ENCODE results near the gene MFRP. TPM values are rescaled to one million over a fixed set of nuclear protein-coding genes. Genes with fewer than 3 reads are reported as not detected.

MFRP gene
- total RNA-seq, 1 experiment from 2014 or later, result not detected

GRCh38 chr11:119371067-119371601, 24.6 kb upstream of the MFRP start (continued):
- TF ChIP-seq, protein P1, sequence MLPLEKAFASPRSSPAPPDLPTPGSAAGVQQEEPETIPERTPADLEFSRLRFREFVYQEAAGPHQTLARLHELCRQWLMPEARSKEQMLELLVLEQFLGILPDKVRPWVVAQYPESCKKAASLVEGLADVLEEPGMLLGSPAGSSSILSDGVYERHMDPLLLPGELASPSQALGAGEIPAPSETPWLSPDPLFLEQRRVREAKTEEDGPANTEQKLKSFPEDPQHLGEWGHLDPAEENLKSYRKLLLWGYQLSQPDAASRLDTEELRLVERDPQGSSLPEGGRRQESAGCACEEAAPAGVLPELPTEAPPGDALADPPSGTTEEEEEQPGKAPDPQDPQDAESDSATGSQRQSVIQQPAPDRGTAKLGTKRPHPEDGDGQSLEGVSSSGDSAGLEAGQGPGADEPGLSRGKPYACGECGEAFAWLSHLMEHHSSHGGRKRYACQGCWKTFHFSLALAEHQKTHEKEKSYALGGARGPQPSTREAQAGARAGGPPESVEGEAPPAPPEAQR (CRISPR knock-in tag; IDR thresholded peaks at IDR 0.05), result no peak
- TF ChIP-seq ZNF671 (CRISPR knock-in tag; IDR thresholded peaks at IDR 0.05) (no peak), TCF7 (CRISPR knock-in tag; IDR thresholded peaks at IDR 0.05; ENCODE audit: low read depth) (no peak), SOX15 (CRISPR knock-in tag; IDR thresholded peaks at IDR 0.05) (no peak), NR3C1 (CRISPR knock-in tag; conservative IDR thresholded peaks at IDR 0.05; ENCODE audit: low read depth) (no peak), ERG (CRISPR knock-in tag; IDR thresholded peaks at IDR 0.05) (no peak), PREB (CRISPR knock-in tag; IDR thresholded peaks at IDR 0.05; ENCODE audit: borderline replicate concordance) (no peak), NFE2L1 (CRISPR knock-in tag; IDR thresholded peaks at IDR 0.05) (no peak), MYBL2 (CRISPR knock-in tag; IDR thresholded peaks at IDR 0.05) (no peak), AR (CRISPR knock-in tag; IDR thresholded peaks at IDR 0.05) (no peak)
- TF ChIP-seq, protein P2, sequence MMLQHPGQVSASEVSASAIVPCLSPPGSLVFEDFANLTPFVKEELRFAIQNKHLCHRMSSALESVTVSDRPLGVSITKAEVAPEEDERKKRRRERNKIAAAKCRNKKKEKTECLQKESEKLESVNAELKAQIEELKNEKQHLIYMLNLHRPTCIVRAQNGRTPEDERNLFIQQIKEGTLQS (CRISPR knock-in tag; conservative IDR thresholded peaks at IDR 0.05), result no peak

- TF ChIP-seq SOX15 (CRISPR knock-in tag; IDR thresholded peaks at IDR 0.05), result no peak
- no peak for TF ChIP-seq FOXP1 (CRISPR knock-in tag; IDR thresholded peaks at IDR 0.05; ENCODE audit: borderline replicate concordance)
- TF ChIP-seq, protein P3, sequence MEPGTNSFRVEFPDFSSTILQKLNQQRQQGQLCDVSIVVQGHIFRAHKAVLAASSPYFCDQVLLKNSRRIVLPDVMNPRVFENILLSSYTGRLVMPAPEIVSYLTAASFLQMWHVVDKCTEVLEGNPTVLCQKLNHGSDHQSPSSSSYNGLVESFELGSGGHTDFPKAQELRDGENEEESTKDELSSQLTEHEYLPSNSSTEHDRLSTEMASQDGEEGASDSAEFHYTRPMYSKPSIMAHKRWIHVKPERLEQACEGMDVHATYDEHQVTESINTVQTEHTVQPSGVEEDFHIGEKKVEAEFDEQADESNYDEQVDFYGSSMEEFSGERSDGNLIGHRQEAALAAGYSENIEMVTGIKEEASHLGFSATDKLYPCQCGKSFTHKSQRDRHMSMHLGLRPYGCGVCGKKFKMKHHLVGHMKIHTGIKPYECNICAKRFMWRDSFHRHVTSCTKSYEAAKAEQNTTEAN (CRISPR knock-in tag; IDR thresholded peaks at IDR 0.05), result no peak
- no peak for TF ChIP-seq EMX1 (CRISPR knock-in tag; IDR thresholded peaks at IDR 0.05)
- TF ChIP-seq ESRRA (CRISPR knock-in tag; IDR thresholded peaks at IDR 0.05; ENCODE audit: borderline replicate concordance), result no peak
- no peak for TF ChIP-seq NR3C1 (CRISPR knock-in tag; conservative IDR thresholded peaks at IDR 0.05; ENCODE audit: low read depth)
- TF ChIP-seq USF1 (CRISPR knock-in tag; IDR thresholded peaks at IDR 0.05), result no peak
- TF ChIP-seq TEAD4 (CRISPR knock-in tag; IDR thresholded peaks at IDR 0.05), result no peak
- no peak for TF ChIP-seq PRRX2 (CRISPR knock-in tag; IDR thresholded peaks at IDR 0.05)
- TF ChIP-seq ZNF138 (CRISPR knock-in tag; conservative IDR thresholded peaks at IDR 0.05), result no peak
- no peak for TF ChIP-seq HMGA2 (CRISPR knock-in tag; IDR thresholded peaks at IDR 0.05)
- TF ChIP-seq ZNF416 (CRISPR knock-in tag; IDR thresholded peaks at IDR 0.05), result no peak
- TF ChIP-seq IRF1 (CRISPR knock-in tag; IDR thresholded peaks at IDR 0.05), result no peak
- TF ChIP-seq SP1 (CRISPR knock-in tag; conservative IDR thresholded peaks at IDR 0.05), result no peak
- Mint-ChIP-seq H3K27me3 (ENCODE audit: low read depth) (peaks cover 12% of the 10 kb centered on the region), H3K9me3 (no peaks in the 10 kb centered on the region), H3K4me3 (no peak overlapping the region), H3K27ac (no peak overlapping the region), H3K4me1 (peaks cover 54% of the 10 kb centered on the region), H3K36me3 (no peaks in the 10 kb centered on the region)
- ATAC-seq (peak; percentile 11; the same call in 1 of the 2 replicates), DNase-seq (ENCODE audit: low spot score) (no peak)
- ChIA-PET POLR2A (interaction anchor here (0.8 kb wide), 1 partner anchor 9 kb away, joined by 4 read pairs; no protein-coding TSS in a partner anchor), CTCF (interaction anchor here (0.9 to 11.0 kb wide), 7 partner anchors 9 to 104 kb away, joined by 3 to 190 read pairs (median 5); partner anchors contain the start of genes C1QTNF5 and MCAM)
Measured at GRCh38 chr11:119370486-119371046, 24.1 kb upstream of the MFRP start.
